GM21737 (cell line): ENCODE measurements around the gene PYM1.

Experiments used
- ATAC-seq: cut with Tn5 transposase; IDR thresholded peaks from one replicate; pipeline ENCODE4 v1.9.1; 2021; ENCODE audit warnings: mild to moderate bottlenecking, moderate library complexity; ENCODE audit not compliant: unreplicated experiment

Gene PYM1

GRCh38 chr12:55927588-55928502 is at the start of gene PYM1:
Gene PYM1, minus strand, starts transcription at chr12:55927894. Its CDS starts 133 bp downstream, at chr12:55927761.
- peak; percentile 30 for ATAC-seq

- peak; percentile 11 for ATAC-seq
Observed at GRCh38 chr12:55974308-55974730, 46.6 kb upstream of the PYM1 start.

GRCh38 chr12:55973599-55974307 is 46.1 kb upstream of the PYM1 start, which contains the start of gene RAB5B:
Gene RAB5B, plus strand, starts transcription at chr12:55974078. Its CDS starts 12,883 bp downstream, at chr12:55986961.
- ATAC-seq = peak; percentile 87

- ATAC-seq = no peak
Observed at GRCh38 chr12:55972911-55973598, 45.4 kb upstream of the PYM1 start.

- ATAC-seq = no peak
Observed at GRCh38 chr12:55972456-55972855, 44.8 kb upstream of the PYM1 start.

GRCh38 chr12:55972042-55972441 is 44.3 kb upstream of the PYM1 start:
- ATAC-seq = no peak

GRCh38 chr12:55970775-55971174 is 43.1 kb upstream of the PYM1 start:
- ATAC-seq = no peak

- ATAC-seq = no peak
Observed at GRCh38 chr12:55969356-55969755, 41.7 kb upstream of the PYM1 start.

GRCh38 chr12:55966408-55967281 is 39.0 kb upstream of the PYM1 start, which contains the start of gene CDK2:
Gene CDK2, plus strand, starts transcription at chr12:55966830. Its CDS starts 179 bp downstream, at chr12:55967009.
- ATAC-seq = peak; percentile 89

- no peak for ATAC-seq
Observed at GRCh38 chr12:55965941-55966407, 38.3 kb upstream of the PYM1 start, which contains the start of gene PMEL. Gene PMEL, minus strand, starts transcription at chr12:55966042. Its CDS starts 31 bp downstream, at chr12:55966011.

- ATAC-seq = no peak
Observed at GRCh38 chr12:55965240-55965639, 37.5 kb upstream of the PYM1 start.

- ATAC-seq = no peak
Observed at GRCh38 chr12:55963760-55964159, 36.1 kb upstream of the PYM1 start.

GRCh38 chr12:55957106-55957859 is 29.6 kb upstream of the PYM1 start:
- ATAC-seq = no peak

GRCh38 chr12:55955800-55956508 is 28.3 kb upstream of the PYM1 start:
- ATAC-seq = no peak

GRCh38 chr12:55955344-55955743 is 27.6 kb upstream of the PYM1 start:
- no peak for ATAC-seq

GRCh38 chr12:55946553-55946952 is 18.9 kb upstream of the PYM1 start:
- ATAC-seq = no peak

- no peak for ATAC-seq
Observed at GRCh38 chr12:55942577-55943136, 15.0 kb upstream of the PYM1 start.

- no peak for ATAC-seq
Observed at GRCh38 chr12:55942055-55942454, 14.4 kb upstream of the PYM1 start.
